Stimulated activated CD4-positive, alpha-beta T cell treated with anti-CD3 and anti-CD28 coated beads, Interleukin-2, amount 100 ng/mL, for 48 hours (primary cell): ENCODE results near the gene ERCC2.
A peak's percentile ranks its signal among the peaks of the same experiment; 100 is the strongest.
"Not testable (repeated sequence)": the region's sequence is repeated elsewhere in the genome, so short reads cannot be mapped to it uniquely, and the experiment has no call there.

Experiments
- DNase-seq, 2 donors: peaks; one replicate each; pipeline ENCODE4 v3.0.0-alpha.2; 2020

The ERCC2 gene

GRCh38 chr19:45352914-45353796 lies 17.2 kb downstream of the ERCC2 start:
- no peak for DNase-seq

- no peak for DNase-seq
These were observed 17.9 kb downstream of the ERCC2 start for GRCh38 chr19:45352471-45352870.

GRCh38 chr19:45352062-45352461 lies 18.3 kb downstream of the ERCC2 start:
- no peak for DNase-seq

- no peak for DNase-seq
These were observed 18.9 kb downstream of the ERCC2 start for GRCh38 chr19:45351401-45351952.

- no peak for DNase-seq
These were observed 19.8 kb downstream of the ERCC2 start for GRCh38 chr19:45350477-45351058.

GRCh38 chr19:45349430-45349941 lies 20.9 kb downstream of the ERCC2 start:
- DNase-seq, result no peak

- no peak for DNase-seq
These were observed 21.3 kb downstream of the ERCC2 start for GRCh38 chr19:45349126-45349415.

- DNase-seq, result no peak
These were observed 21.8 kb downstream of the ERCC2 start for GRCh38 chr19:45348367-45349125.

- DNase-seq, result no peak
These were observed 22.6 kb downstream of the ERCC2 start for GRCh38 chr19:45347570-45348366.

GRCh38 chr19:45346449-45346848 lies 23.9 kb downstream of the ERCC2 start:
- no peak for DNase-seq

- no peak for DNase-seq
These were observed 24.9 kb downstream of the ERCC2 start for GRCh38 chr19:45345506-45345860.

GRCh38 chr19:45344621-45345505 lies 25.5 kb downstream of the ERCC2 start:
- no peak for DNase-seq

GRCh38 chr19:45342911-45343310 lies 27.5 kb downstream of the ERCC2 start:
- no peak for DNase-seq

- no peak for DNase-seq
These were observed 29.4 kb downstream of the ERCC2 start for GRCh38 chr19:45340899-45341453.

- peak; percentile 36 to 42 for DNase-seq
These were observed 30.0 kb downstream of the ERCC2 start, which contains the start of gene KLC3 for GRCh38 chr19:45340232-45340898. Gene KLC3, plus strand, starts transcription at chr19:45340750. Its CDS starts 4,792 bp downstream, at chr19:45345542.

GRCh38 chr19:45339629-45340028 lies 30.7 kb downstream of the ERCC2 start:
- DNase-seq, result no peak

GRCh38 chr19:45336696-45337251 lies 33.6 kb downstream of the ERCC2 start:
- DNase-seq, result no peak

- DNase-seq, result not testable (repeated sequence)
These were observed 35.5 kb downstream of the ERCC2 start for GRCh38 chr19:45334881-45335280.

- DNase-seq, result no peak
These were observed 36.6 kb downstream of the ERCC2 start for GRCh38 chr19:45333609-45334303.
